ENCODE data around the gene ARL14EP.

- TF ChIP-seq CTCF (IDR thresholded peaks at IDR 0.05; ENCODE audit: poor library complexity, severe bottlenecking): no peak
- TF ChIP-seq POLR2AphosphoS5 (IDR thresholded peaks at IDR 0.05): no peak
- no peak for TF ChIP-seq RAD21 (conservative IDR thresholded peaks at IDR 0.05)
- no peak for TF ChIP-seq REST (IDR thresholded peaks at IDR 0.05; ENCODE audit: borderline replicate concordance)
- TF ChIP-seq EZH2 (IDR thresholded peaks at IDR 0.05; ENCODE audit: borderline replicate concordance, insufficient read depth, low read length, poor library complexity, severe bottlenecking): no peak
- TF ChIP-seq TAF1 (IDR thresholded peaks at IDR 0.05; ENCODE audit: low read depth): no peak
- no peak for TF ChIP-seq SMC3 (conservative IDR thresholded peaks at IDR 0.05; ENCODE audit: poor library complexity)
- no peak for TF ChIP-seq EP300 (conservative IDR thresholded peaks at IDR 0.05; ENCODE audit: poor library complexity, severe bottlenecking)
- TF ChIP-seq MXI1 (conservative IDR thresholded peaks at IDR 0.05; ENCODE audit: poor library complexity, severe bottlenecking): no peak
These were observed 43.1 kb downstream of the ARL14EP start for GRCh38 chr11:30365793-30366517.

Measured in neural cell (in vitro differentiated cells).